ENCODE data around the gene LRBA.

The LRBA gene

DNA sequence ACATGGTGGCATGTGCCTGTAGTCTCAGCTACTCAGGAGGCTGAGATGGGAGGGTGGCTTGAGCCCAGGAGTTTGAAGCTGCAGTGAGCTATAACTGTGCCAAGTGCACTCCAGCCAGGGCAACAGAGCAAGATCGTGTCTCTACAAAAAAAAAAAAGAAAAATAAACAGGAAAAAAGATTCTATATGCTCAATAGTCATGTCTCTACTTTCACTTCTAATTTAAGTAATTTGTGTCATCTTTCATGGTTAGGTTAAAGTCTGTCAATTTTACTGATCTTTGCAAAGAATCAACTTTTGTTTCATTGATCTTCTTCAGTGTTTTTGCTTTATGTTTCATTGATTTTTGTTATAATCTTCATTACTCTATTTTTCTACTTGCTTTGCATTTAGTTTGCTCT is 539.3 kb downstream of the LRBA start:
- DNase-seq (no peak), ATAC-seq (ENCODE audit: insufficient read depth, low read depth) (no peak)
- Histone ChIP-seq H3K79me2 (ENCODE audit: insufficient read depth, low read length) (no peaks in the 10 kb centered on the region), H3K4me2 (ENCODE audit: insufficient read depth, low read length) (no peak overlapping the region), H3K27me3 (ENCODE audit: insufficient read depth, low read length, poor library complexity) (no peaks in the 10 kb centered on the region), H3K9me3 (ENCODE audit: insufficient read depth, low read length, severe bottlenecking) (no peaks in the 10 kb centered on the region), H3K36me3 (ENCODE audit: insufficient read depth, low read length) (0 out of 2 replicates have a peak, but pooled peaks cover under 1% of the 10 kb centered on the region), H3K4me1 (ENCODE audit: insufficient read depth, low read length) (no peaks in the 10 kb centered on the region), H3K4me3 (ENCODE audit: low read depth in 1 of 2, low read length in 2 of 2) (no peak overlapping the region), H3K27ac (ENCODE audit: low read length) (no peak overlapping the region), H2AFZ (ENCODE audit: low read depth, low read length) (no peak overlapping the region), H4K20me1 (ENCODE audit: insufficient read depth, low read length) (no peaks in the 10 kb centered on the region), H3K9ac (ENCODE audit: low read depth, low read length) (no peak overlapping the region)
- TF ChIP-seq CTCF (IDR thresholded peaks at IDR 0.05; ENCODE audit: borderline replicate concordance, extremely low read depth, low read length, poor library complexity, severe bottlenecking) (no peak), EZH2 (IDR thresholded peaks at IDR 0.05; ENCODE audit: borderline replicate concordance, low read depth, low read length, severe bottlenecking) (no peak)

DNA sequence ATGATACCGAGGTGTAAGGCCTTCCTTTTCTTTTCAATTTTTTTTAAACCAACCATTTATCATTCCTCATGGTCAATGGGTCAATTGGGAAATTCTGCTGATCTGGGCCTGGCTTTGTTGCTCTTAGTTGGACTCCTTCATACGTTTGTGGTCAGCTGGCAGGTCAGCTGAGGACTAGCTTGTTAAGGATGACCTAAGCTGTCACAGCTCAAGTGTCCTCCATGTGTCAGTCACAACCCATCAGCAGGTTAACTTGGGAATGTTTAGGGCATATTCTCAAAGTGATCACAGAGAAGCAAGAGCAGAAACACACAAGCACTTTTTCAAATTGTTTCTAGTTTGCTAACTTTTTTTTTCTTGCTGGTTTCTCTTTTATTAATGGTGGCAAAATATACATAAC is 550.6 kb downstream of the LRBA start:
- H4K20me1 ChIP-seq (ENCODE audit: insufficient read depth, low read length), result no peaks in the 10 kb centered on the region
- TF ChIP-seq CTCF (IDR thresholded peaks at IDR 0.05; ENCODE audit: borderline replicate concordance, extremely low read depth, low read length, poor library complexity, severe bottlenecking) (no peak), EZH2 (IDR thresholded peaks at IDR 0.05; ENCODE audit: borderline replicate concordance, low read depth, low read length, severe bottlenecking) (no peak)
- no peaks in the 10 kb centered on the region for H3K4me1 ChIP-seq (ENCODE audit: insufficient read depth, low read length)
- no peak overlapping the region for H3K4me3 ChIP-seq (ENCODE audit: low read depth in 1 of 2, low read length in 2 of 2)
- H3K79me2 ChIP-seq (ENCODE audit: insufficient read depth, low read length), result no peaks in the 10 kb centered on the region
- H3K36me3 ChIP-seq (ENCODE audit: insufficient read depth, low read length), result no peaks in the 10 kb centered on the region; the same call in 1 of the 2 replicates
- H3K9me3 ChIP-seq (ENCODE audit: insufficient read depth, low read length, severe bottlenecking), result no peaks in the 10 kb centered on the region
- ATAC-seq (ENCODE audit: insufficient read depth, low read depth), result no peak
- H3K27ac ChIP-seq (ENCODE audit: low read length), result no peak overlapping the region
- H3K27me3 ChIP-seq (ENCODE audit: insufficient read depth, low read length, poor library complexity), result no peaks in the 10 kb centered on the region
- H3K4me2 ChIP-seq (ENCODE audit: insufficient read depth, low read length), result no peak overlapping the region
- DNase-seq, result no peak
- H3K9ac ChIP-seq (ENCODE audit: low read depth, low read length), result no peak overlapping the region
- no peak overlapping the region for H2AFZ ChIP-seq (ENCODE audit: low read depth, low read length)

DNA sequence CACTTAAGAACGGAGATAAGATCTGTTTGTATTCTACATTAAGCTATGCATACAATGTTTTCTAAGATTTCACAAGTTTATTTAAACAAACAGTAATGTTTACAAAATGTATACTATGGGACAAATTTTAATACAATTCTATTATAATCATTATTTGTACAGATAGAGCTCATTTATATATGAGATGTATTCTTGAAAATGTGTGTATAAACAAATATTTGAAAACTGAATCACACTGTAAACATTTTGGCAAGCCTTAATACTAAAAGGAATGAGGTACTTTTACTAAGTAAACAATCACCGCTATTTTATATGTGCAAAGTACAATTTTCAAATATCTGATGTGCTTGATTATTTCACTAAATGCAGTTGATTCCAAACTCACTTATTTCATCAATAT is 552.3 kb downstream of the LRBA start:
- H3K27me3 ChIP-seq (ENCODE audit: insufficient read depth, low read length, poor library complexity), result no peaks in the 10 kb centered on the region
- ATAC-seq (ENCODE audit: insufficient read depth, low read depth) (no peak), DNase-seq (no peak)
- no peak overlapping the region for H2AFZ ChIP-seq (ENCODE audit: low read depth, low read length)
- H4K20me1 ChIP-seq (ENCODE audit: insufficient read depth, low read length), result no peaks in the 10 kb centered on the region
- H3K27ac ChIP-seq (ENCODE audit: low read length), result no peak overlapping the region
- H3K4me1 ChIP-seq (ENCODE audit: insufficient read depth, low read length), result no peaks in the 10 kb centered on the region
- H3K9me3 ChIP-seq (ENCODE audit: insufficient read depth, low read length, severe bottlenecking), result no peaks in the 10 kb centered on the region
- no peak overlapping the region for H3K4me3 ChIP-seq (ENCODE audit: low read depth in 1 of 2, low read length in 2 of 2)
- H3K36me3 ChIP-seq (ENCODE audit: insufficient read depth, low read length), result no peaks in the 10 kb centered on the region; the same call in 1 of the 2 replicates
- H3K4me2 ChIP-seq (ENCODE audit: insufficient read depth, low read length), result no peak overlapping the region
- H3K79me2 ChIP-seq (ENCODE audit: insufficient read depth, low read length), result no peaks in the 10 kb centered on the region
- TF ChIP-seq CTCF (IDR thresholded peaks at IDR 0.05; ENCODE audit: borderline replicate concordance, extremely low read depth, low read length, poor library complexity, severe bottlenecking) (no peak), EZH2 (IDR thresholded peaks at IDR 0.05; ENCODE audit: borderline replicate concordance, low read depth, low read length, severe bottlenecking) (no peak)
- no peak overlapping the region for H3K9ac ChIP-seq (ENCODE audit: low read depth, low read length)

- ATAC-seq (ENCODE audit: insufficient read depth, low read depth), result no peak
- H3K9ac ChIP-seq (ENCODE audit: low read depth, low read length), result no peak overlapping the region
- H3K4me1 ChIP-seq (ENCODE audit: insufficient read depth, low read length), result no peaks in the 10 kb centered on the region
- no peak overlapping the region for H2AFZ ChIP-seq (ENCODE audit: low read depth, low read length)
- H3K9me3 ChIP-seq (ENCODE audit: insufficient read depth, low read length, severe bottlenecking), result no peaks in the 10 kb centered on the region
- no peaks in the 10 kb centered on the region for H4K20me1 ChIP-seq (ENCODE audit: insufficient read depth, low read length)
- no peaks in the 10 kb centered on the region for H3K79me2 ChIP-seq (ENCODE audit: insufficient read depth, low read length)
- H3K4me2 ChIP-seq (ENCODE audit: insufficient read depth, low read length), result no peak overlapping the region
- no peaks in the 10 kb centered on the region; the same call in 1 of the 2 replicates for H3K36me3 ChIP-seq (ENCODE audit: insufficient read depth, low read length)
- no peak overlapping the region for H3K4me3 ChIP-seq (ENCODE audit: low read depth in 1 of 2, low read length in 2 of 2)
- no peak for TF ChIP-seq CTCF (IDR thresholded peaks at IDR 0.05; ENCODE audit: borderline replicate concordance, extremely low read depth, low read length, poor library complexity, severe bottlenecking)
- no peak for TF ChIP-seq EZH2 (IDR thresholded peaks at IDR 0.05; ENCODE audit: borderline replicate concordance, low read depth, low read length, severe bottlenecking)
- DNase-seq, result no peak
- H3K27me3 ChIP-seq (ENCODE audit: insufficient read depth, low read length, poor library complexity), result no peaks in the 10 kb centered on the region
- no peak overlapping the region for H3K27ac ChIP-seq (ENCODE audit: low read length)
These were observed 553.1 kb downstream of the LRBA start for GRCh38 chr4:150461957-150462356.
